Ramos (cell line): ENCODE data around the gene ERF.

Experiments used
- in situ Hi-C: fragments of 300-500 bp; cut with MboI; formaldehyde crosslinking; loops from one replicate; pipeline ENCODE4 v1.14.3; 2022; ENCODE audit warnings: low sequenced_read_pairs; ENCODE audit not compliant: unreplicated experiment

ERF gene

DNA sequence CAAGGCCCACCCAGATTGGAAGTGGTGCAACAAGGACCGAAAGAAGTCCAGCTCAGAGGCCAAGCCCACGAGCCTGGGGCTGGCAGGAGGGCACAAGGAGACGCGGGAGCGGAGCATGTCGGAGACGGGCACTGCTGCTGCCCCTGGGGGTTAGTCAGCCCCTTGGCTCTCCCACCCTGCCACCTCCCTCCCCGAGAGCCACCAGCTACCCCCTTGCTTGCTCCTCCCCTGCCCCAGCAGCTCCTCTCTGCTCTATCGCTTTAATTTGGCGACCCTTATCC, 32.8 kb upstream of the ERF start:
- in situ Hi-C loops = loop anchor here (5.0 kb wide), 1 partner anchor 180 kb away; no protein-coding TSS in a partner anchor

DNA sequence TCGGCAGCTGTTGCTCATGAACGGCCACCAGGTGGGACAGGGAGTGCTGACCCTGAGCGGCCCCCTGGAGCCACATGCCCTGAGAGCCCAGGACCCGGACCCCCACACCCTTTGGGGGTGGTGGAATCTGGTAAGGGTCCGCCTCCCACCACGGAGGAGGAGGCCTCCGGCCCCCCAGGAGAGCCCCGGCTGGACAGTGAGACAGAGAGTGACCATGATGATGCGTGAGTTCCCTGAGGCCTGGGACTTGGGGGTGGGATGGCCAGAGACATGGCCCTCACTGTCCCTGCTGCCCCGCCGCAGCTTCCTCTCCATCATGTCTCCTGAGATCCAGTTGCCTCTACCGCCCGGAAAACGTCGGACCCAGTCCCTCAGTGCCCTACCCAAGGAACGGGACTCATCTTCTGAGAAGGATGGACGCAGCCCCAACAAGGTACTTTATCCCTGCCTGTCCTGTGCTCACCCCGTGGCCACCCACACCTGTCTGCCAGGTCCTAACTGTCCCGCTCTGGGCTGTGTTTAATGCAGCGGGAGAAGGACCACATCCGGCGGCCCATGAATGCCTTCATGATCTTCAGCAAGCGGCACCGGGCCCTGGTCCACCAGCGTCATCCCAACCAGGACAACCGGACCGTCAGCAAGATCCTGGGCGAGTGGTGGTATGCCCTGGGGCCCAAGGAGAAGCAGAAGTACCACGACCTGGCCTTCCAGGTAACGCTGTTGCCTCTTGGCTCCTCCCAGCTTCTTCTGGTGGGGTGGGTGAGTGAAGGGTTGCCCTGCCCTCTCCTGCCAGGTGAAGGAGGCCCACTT, 32.3 kb upstream of the ERF start:
- in situ Hi-C loops = loop anchor here (5.0 kb wide), 1 partner anchor 180 kb away; no protein-coding TSS in a partner anchor

DNA sequence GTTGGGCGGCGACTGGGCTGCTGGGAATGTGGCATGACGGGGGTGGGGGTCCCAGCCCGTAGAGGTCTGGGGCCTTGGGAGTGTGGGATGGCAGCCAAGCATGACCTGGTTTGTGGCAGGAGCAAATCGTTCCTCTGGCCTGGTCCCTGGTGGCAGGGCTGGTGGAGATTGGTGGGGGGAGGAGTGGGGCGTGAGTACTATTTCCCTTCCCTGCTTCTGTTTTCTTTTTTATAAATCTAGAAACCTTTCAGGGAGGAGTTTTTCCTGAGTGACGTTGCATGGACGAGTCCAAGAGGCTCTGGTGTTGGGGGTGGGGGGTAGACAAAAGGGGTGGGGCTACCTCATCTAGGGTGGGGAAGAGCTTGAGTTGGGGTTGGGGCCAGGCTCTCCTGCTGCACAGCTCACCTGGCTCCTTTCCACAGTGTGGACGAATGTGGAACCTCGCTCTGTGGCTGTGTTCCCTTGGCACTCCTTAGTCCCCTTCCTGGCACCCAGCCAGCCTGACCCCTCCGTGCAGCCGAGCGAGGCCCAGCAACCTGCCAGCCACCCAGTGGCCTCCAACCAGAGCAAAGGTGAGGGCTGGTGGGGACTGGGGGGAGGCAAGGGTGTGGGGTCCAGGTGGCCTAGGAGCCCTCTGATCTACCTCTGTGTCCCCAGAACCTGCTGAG, 31.6 kb upstream of the ERF start:
- in situ Hi-C loops = loop anchor here (5.0 kb wide), 1 partner anchor 179 kb away; no protein-coding TSS in a partner anchor

DNA sequence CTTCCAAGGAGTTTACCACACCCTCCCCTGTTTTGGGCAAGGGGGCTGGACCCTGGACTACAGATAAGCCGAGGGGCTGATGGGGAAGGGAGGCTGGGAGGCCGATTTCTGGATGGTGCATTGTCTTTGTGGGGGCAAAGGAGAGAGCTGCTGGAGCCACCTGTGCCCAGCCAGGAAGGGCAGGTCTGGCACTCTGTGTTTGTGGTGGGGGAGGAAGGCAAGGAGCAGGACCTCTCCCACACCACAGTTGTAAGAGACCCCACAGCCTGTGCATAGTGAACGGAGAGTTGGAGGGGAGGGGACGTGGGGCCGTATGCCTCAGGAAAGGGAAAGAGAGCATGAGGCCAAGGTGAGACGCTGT, 31.0 kb upstream of the ERF start:
- in situ Hi-C loops = loop anchor here (5.0 kb wide), 1 partner anchor 179 kb away; no protein-coding TSS in a partner anchor

DNA sequence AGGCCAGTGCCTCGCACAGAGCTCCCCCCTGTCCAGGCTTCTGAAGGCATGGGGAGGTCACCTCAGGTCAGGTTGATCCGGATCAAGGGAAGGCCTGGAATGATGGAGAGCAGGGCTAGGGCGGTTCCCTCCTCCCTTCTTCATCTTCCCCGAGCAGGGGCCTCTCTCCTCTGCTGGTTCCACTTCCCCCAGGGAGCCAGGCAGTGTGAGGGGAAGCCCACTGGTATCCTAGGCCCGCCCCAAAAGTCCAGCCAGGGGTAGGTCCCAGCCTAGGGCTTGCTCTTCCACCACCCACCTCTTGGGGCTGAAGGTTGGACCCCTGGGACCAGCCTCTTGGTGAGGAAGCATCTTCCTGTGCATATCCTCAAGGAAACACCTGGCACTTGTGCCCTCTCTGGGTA, 30.6 kb upstream of the ERF start:
- in situ Hi-C loops = loop anchor here (5.0 kb wide), 1 partner anchor 178 kb away; no protein-coding TSS in a partner anchor

DNA sequence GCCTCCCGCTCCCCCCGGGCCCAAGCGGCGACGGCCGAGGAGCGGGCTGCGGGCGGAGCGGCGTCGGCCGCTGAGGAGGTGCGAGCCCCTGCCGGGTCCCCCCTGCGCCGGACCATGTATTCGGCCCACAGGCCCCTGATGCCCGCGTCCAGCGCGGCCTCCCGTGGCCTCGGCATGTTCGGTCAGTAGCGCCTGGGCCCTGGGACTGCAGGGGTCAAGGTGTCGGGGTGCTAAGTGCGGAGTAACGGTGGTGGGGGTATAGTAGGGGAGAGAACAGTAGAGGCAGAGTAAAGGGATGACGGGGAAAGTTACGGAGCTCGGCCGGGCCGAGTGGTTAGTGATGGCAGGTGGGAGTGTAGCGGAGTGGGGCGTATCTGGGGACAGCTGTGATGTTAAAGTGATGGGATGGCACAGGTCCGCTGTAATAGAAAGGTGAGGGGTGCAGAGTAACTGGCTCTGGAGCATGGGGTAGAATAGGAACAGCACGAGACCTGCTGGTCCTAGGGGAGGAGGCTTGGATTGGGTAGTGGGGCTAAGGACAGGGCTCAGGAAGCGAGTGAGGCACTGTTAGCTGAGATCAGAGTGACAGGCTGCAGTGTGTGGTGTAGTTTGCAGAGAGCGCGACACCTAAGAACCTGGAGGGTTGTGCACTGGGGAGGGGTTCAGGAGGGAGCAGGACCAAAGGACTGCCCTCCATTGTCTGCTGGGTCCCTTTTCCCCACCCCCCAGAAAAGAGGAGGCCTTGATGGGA, 29.8 kb upstream of the ERF start:
- in situ Hi-C loops = loop anchor here (5.0 kb wide), 1 partner anchor 177 kb away; no protein-coding TSS in a partner anchor

DNA sequence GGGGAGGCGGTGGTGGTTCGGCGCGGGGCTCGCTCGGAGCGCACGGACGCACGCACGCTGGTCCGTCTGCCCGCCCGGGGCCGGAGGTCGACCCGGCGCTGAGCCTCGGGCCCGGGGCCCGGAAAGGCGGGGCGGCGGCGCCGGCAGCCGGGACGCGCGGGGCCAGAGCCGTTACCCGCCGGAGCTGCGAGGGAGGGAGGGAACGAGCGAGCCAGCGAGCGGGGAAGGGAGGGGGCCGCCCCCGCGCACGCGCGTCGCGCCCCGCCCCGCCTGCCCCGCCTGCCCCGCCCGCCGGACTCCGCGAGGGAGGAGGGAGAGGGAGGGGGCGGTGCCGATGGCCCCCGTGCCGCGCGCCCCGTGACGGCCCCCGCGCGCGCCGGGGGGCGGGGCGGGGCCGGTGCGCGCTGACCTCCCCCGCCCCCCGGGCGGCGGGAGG, 29.2 kb upstream of the ERF start:
- in situ Hi-C loops = no loop called here

DNA sequence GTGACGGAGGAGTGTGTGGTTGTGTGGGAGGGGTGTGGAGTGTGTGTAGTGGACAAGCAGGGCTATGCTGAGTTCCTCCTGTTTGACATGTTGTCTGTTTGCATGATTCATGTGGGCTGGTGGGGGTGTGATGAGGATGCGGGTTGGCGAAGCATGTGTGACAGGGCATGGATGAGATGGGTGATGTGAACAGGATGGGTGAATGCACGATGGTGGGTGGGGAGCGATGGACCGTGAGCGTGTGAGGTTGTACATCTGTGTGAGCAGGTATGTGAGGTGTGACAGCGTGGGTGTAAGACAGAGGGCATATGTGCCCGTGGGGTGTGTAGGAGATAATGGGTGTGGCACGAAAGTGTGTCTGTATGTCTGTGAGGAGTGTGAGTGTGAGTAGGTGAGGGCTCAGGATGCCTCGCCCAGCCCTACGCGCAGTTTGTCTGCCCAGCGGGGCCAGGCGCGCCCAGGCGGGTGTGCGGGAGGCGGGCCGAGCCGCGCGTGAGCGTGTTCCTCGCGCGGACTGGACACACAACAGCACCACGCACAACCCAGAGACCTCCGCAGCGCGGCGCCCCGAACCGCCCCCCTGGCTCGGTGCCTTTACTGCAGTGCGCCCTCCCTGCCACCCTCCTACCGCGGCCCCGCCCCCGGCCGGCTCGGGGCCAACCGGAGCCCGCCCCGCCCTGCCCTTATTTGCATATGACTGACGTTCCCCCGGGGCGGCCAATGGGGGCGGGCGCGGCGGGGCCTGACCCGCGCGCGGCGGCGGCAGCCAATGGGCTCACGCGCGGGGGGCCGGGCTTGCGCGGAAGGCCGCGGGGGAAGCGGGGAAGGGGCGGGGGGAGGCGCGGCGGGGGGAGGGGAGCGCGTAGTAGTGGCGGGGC, 28.5 kb upstream of the ERF start:
- in situ Hi-C loops = no loop called here

DNA sequence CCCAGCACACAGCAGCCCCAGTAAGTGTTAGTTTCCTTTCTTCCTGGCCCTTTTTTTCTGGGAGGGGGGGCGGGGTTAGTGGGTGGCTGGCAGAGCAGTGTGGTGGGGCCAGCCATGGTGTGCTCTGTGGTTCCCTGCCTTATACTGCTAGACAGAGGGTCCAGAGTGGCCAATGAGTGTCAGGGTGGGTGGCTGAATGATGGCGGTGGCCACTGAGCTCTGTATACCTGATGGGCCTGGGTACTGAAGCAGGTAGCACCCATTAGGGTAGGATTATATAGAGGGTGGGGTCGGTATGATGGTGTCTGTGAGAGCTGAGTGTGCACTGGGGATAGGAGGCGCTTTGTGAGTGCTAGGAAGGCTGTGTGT, 27.9 kb upstream of the ERF start:
- in situ Hi-C loops = no loop called here

DNA sequence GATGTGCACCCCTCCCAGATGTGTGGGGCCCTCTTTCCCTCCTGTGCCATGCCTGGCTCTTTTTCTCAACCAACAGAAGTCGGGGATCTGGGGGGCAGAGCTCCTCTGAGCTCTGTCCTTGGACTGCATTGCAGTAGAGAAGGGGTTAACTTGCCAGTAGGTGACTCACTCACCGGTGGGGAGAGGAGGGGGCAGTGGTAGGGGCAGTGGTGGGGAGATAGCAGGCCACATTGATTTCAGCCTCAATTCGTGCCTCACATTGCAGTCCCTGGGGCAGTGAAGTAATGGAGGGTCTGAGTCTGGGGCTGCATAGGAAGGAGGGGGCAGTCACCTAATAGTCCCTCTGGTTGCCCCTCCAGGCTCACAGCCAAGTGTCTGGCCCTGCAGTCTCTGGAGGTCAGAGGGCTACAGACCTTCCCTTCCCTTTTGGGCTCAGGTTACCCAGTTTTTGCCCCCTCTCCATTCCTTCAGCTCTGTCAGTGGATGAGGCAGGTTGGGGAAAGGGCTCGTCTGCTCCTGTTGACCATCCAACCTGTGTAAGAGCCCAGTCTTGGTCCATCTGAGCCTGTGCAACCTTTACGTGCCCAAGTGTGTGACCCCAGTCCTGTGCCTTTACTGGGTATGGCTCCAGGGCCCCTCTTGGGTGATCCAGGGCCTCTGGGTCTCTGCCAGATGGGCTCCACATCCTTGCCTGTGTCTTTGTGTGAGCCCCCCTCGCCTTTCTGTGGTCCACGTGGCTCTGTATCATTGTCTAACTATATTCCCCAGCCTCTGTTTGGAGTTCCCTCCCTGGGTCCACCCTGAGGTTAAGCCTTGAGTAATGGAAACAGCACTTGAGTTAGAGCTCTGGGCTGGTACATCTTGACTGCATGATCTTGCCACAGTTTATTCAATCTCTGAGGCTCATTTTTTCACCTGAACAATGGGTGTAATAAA, 27.2 kb upstream of the ERF start:
- in situ Hi-C loops = no loop called here

DNA sequence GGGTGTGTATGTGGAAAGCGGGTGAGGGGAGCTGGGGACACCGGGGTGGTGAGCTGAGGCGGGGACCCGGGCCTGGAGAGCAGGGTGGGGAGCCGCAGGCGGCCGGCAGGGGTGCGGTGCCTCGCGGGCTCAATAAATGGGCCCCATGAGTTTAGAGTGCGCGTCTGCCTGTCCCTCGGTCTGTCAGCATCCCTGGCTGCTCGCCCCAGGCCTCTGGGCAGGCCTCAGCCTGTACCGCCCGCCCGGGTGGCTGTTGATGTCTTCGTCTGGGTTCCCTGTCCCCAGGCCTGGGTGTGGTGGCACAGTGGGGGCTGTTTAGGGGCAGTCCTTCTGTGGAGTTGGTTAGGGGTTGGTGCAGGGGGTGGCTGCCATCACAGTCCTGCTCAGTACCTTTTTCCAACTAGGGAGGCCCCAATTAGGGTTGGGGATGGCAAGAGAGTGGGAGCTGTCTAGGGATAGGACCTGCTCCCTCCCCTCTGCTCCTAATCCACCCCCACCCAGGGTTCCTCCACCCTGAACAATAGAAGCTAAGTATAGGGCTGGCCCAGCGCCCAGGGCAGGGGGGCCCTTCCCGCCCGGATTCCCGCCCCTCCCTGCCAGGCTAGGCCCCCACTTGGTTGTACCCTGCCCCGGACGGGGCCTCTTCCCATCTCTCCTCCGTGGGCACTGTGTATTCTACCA, 26.4 kb upstream of the ERF start:
- in situ Hi-C loops = no loop called here

DNA sequence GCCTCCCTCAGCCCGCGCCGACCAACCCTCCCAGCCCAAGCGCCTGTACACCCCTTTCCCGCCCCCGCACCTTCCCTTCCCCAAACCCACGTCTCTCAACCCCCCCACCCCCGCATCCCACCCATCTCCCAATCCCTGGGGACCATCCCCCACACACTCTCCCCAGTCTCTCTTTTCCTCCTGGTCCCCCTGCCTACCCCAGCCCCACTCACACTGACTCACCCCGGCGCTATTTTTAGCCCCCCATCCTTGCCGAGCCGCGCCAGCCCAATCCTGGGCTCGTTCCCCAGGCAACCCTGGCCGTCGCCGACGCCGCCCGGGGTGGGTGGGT, 25.9 kb upstream of the ERF start:
- in situ Hi-C loops = no loop called here

DNA sequence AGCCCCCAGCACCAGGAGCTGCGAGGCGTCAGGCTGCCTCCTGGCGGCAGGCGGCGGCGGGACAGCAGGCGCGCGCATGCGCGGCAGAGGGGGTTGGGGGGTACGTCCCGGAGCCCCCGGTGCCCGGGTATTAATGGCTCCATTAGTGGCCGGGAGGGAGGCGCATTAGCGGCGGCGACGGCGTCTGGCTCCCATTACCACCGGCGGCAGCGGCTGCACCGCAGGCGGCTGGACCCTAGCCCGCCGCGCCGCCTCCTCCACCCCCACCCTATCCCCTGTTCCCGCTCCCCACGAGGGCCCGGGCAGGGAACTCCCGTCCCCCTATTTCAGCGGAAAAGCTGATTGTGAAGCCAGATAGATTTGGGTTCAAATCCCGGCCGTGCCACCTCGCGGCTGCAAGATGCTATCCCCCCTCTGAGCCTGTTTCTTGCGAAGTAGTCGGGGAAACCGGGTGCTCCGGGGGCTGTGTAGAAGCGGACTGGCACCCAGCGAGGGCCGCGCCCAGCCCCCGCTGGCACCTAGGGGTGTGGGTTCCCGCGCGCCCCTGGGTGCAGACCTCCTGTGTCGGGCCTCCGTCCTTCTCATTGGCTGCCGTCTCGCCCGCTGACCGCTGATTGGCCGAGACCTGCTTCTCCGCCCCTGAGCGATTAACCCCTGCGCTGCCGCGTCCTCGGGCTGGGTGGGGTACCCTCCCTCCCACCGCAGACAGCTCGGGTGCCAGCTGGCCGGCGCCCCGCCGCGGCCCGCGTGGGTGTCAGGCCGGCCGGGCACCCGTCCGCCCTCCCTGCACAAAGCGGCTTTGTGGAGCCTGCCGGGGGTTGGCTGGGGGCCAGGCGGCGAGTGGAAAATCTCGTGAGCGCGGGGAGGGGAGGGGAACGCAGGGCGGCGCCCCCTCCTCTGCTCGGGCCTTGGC, 25.2 kb upstream of the ERF start:
- in situ Hi-C loops = no loop called here

DNA sequence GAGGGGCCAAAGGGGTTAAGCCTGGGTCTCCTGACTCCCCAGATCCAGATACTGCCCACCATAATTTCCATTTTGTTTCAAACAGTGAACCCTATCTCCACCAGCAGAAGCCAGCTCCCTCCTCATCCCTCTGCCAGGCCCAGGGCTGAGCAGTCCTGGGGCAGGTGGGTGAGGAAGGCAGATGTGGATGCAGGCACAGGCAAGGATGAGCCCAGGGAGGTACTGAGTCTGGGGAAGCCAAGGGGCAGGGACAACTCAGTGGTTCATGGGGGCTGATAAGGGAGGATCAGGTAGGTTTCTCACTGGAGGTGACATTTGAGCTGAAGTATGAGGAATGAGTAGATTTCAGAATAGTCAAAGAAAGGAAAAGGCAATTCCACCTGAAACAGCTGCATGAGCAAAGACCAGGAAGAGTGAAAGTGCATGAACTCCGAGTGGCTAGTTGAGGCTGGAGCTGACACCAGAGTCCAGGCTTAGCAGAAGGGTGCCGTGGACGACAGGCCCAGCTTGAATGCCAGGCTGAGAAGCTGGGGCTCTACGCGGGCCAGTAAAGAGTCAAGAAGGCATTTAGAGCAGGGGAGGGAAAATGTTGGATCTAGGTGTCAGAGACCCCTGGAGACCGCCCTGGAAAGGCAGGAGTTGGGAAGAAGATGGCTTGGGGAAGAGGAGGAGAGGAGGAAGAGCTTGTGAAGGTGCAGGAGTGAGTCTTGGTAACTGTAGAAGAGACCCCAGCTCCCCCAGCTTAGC, 24.4 kb upstream of the ERF start:
- in situ Hi-C loops = no loop called here

DNA sequence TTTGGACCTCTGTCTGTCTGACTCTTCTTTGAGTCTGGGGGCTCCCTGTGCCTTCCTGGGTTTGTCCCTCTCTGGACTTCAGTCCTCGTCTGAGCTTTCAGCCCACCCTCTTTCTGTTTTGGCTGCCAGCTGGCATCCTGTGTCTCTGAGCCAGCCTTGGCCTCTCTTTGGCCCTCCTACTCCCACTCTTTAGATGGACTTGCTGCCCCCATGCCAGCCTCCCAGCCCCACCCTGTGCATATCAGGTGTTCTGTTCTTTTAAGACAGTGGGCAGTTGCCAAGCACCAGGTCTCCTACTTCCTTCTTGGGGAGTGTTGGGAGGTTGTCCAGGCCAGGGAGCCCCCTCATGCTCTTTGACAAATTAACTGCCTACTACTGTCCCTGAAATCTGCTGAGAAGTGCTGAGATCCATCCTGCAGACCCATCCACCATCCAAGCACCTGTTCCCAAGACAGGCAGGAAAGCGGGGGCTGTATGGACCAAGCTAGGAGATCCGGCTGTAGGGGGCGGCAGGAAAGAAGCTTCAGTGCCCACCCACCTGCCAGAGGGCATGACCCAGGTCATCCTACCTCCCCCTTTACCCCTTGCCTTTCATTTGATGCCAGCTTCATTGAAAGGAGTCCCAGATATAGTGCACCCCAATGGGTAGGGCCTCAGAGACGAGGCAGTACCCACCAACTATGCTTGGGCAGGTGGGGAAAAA, 23.7 kb upstream of the ERF start:
- in situ Hi-C loops = no loop called here

DNA sequence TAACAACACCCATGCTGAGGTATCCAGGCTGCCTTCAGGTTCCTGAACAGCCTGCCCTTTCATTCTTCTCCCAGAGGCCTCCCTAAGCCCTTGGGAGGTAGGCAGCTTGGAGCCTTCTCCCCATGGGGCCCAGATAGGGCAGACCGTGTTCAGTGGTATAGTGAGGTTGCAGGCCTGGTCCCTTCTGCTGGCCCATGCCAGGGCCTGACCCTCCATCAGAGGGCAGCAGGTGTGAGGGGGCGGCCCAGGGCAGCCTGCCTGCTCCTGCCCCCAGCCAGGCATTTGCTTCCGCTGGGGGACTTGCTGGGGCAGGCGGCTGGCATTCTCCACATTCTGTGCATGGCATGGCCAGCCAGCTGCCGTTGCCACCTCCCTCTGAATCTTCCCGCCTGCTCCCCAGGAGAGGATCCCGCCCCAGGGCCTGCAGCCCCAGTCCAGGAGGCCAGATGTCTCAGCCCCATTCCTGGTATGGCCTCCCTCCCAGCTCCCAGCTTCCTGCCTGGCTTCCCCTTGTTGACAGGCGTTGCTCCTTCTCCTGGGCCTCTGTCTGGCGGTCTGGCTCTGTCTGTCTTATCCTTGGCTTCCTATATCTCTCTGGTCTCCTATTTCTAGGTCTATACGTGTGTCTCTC, 23.0 kb upstream of the ERF start:
- in situ Hi-C loops = no loop called here
